NCI-H345 treated with DMSO at 0.1 percent for 48 hours (cell line): ENCODE results near the gene SCAMP2.
"Not testable (repeated sequence)": the region's sequence is repeated elsewhere in the genome, so short reads cannot be mapped to it uniquely, and the experiment has no call there.

Experiments
- DNase-seq: peaks from one replicate; lab custom pipeline; 2025; ENCODE audit not compliant: unreplicated experiment; lab: John Stamatoyannopoulos, UW

SCAMP2 gene

DNA sequence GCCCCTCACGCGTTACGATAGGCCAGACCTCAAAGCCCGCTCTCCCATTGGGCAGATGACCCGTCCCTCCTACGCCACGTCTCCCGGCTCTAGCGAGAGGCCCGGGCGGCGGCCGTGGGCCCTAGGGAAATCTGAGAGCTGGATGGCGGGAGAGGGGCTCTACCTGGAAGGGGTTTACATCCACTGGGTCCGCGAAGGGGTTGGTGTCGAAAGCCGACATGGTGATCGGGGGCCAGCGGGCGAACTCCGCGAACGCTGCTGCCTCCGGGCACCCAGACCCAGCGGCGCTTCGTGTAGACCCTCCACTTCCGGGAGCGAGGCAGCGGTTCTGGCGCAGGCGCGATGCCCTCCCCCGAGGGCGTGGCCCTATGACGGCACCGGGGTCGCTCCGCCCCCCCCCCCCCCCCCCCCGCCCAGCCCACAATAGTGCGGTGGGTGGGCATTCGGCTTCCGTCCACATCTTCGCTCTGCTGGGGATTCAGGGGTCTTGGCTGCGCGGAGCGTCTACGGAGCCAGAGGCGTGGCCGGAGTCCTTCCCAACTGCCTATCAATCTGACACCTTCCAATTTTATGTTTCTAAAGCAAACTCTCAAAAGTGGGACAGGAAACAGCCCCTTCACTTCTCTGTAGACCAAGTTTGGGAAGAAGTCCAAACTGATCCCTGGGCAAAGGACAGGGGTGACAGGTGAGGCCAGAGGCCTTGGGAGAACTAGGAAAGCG lies at the start of gene SCAMP2:
Gene SCAMP2, minus strand, starts transcription at position 330 of the 720 bp plus-strand sequence. Its CDS starts 110 bp downstream, at position 220.
- peak; percentile 78 for DNase-seq

GRCh38 chr15:74920456-74920855 lies 47.3 kb upstream of the SCAMP2 start:
- DNase-seq = no peak

DNA sequence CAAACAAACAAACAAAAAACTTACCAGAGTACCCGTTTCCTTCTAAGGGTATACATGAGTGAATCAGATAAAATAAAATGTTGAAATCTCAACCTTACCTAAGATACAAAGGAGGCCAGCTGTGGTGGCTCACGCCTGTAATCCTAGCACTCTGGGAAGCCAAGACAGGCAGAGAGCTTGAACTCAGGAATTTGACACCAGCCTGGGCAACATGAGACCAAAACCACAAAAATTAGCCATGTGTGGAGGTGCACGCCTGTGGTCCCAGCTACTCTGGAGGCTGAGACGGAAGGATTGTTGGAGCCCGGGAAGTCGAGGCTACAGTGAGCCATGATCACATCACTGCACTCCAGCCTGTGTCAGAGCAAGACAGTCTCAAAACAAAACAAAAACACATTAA lies 44.5 kb upstream of the SCAMP2 start:
- DNase-seq = no peak

- DNase-seq = not testable (repeated sequence)
These were observed 40.6 kb upstream of the SCAMP2 start for GRCh38 chr15:74913799-74914198.

GRCh38 chr15:74913041-74913440 lies 39.9 kb upstream of the SCAMP2 start:
- DNase-seq = no peak

DNA sequence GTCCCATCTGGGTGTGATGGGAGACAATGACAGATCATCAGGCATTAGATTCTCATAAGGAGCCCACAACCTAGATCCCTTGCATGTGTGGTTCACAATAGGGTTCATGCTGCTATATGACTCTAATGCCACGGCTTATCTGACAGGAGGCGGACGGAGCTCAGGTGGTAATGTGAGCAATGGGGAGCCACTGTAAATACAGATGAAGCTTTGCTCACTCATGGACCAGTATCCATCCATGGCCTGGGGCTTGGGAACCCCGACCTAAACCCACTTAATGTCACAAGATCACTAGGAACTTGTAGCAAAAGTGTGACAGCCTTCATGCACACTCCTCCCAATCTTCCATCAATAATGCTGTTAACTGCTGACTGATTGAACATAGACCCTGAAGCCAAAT lies 35.5 kb upstream of the SCAMP2 start:
- DNase-seq = no peak

DNA sequence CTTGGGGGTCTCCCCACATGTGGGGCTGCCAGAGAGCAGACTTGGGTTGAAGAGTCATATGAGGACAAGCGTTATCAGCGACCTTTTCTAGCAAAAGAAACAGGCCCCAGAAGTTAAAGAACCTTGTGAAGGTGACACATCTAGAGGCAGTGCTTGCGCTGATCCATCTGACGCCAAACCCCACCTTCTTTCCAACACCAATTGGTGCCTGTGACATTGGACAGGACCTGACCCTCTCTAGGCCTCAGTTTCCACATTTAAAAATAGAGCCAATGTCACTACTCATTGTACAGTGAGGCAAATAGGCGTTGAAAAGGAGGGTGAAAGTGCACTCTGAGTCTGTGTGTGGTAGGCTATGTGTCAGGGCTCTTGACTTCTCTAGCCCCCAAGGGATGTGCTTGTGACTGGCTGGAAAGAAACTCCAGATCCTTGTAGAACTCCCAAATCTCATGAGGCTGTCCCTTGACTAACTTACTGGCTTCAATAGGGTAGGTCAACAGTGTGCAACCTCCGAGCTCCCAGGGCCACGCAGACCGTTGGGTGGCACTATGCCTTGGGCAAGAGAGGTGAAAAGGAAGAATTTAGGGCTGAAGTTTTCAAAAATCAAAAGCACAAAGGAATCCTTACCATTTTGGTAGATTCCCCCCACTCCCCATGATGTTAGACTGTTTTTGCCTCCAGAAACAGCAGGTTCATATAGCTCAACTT lies 34.2 kb upstream of the SCAMP2 start:
- DNase-seq = no peak

DNA sequence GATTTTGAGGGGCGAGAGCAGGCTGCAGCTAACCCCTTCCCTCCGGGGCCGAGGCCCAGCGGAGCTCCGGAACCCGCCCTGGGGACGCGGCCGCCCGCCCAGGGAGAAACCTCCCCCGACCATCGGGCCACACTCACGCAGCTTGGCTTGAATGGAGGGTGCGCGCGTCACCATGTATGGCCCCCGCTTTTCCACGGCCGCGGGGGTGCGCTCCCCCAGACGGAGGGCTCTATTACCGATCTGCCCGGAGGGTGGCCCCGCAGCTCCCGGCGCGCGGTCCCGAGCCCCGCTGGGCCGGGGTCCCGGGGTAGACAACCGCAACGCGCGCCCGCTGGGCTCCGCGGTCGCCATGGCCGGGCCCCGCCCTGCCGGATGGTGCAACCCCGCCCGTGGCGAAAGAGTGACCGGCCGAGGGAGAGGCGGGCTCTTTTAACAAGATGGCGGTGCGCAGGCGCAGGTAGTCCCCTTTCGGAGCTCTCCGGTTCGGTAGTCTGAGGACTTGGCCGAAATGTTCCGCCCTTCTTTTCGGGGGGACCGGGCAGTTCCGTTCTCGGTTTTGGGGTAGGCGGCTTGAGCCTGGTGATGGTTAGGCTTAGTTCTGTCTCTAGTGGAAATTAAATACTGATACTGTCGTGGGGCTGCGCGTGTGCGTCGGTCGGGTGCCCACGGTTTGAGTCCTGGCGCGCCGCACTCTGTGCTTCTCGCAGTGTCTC lies 33.4 kb upstream of the SCAMP2 start, which contains the start of gene FAM219B:
Gene FAM219B, minus strand, starts transcription at position 402 of the 713 bp plus-strand sequence. Its CDS starts 51 bp downstream, at position 351.
- peak; percentile 57 for DNase-seq

DNA sequence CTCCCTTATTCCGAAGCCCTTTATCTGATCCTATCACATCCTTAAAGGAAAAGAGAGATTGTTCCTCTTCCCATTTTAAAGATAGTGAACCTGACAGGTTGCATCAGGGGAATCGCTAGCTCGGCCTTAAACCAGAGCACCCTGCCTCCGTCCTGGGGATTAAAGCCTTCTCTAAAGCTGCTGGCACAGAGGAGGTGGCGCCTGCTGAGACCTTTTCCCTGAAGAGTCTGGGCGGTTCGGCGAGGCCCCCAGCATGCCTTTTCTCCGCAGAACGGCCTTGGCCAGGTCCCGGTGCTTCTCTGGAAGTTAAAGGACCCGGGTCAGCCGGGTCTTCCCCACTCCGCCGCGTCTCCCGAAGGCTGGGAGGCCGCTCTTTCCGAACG lies 32.9 kb upstream of the SCAMP2 start:
- DNase-seq = no peak

GRCh38 chr15:74904190-74904805 lies 31.1 kb upstream of the SCAMP2 start:
- DNase-seq = no peak

- no peak for DNase-seq
These were observed 30.5 kb upstream of the SCAMP2 start for GRCh38 chr15:74903676-74904075.

DNA sequence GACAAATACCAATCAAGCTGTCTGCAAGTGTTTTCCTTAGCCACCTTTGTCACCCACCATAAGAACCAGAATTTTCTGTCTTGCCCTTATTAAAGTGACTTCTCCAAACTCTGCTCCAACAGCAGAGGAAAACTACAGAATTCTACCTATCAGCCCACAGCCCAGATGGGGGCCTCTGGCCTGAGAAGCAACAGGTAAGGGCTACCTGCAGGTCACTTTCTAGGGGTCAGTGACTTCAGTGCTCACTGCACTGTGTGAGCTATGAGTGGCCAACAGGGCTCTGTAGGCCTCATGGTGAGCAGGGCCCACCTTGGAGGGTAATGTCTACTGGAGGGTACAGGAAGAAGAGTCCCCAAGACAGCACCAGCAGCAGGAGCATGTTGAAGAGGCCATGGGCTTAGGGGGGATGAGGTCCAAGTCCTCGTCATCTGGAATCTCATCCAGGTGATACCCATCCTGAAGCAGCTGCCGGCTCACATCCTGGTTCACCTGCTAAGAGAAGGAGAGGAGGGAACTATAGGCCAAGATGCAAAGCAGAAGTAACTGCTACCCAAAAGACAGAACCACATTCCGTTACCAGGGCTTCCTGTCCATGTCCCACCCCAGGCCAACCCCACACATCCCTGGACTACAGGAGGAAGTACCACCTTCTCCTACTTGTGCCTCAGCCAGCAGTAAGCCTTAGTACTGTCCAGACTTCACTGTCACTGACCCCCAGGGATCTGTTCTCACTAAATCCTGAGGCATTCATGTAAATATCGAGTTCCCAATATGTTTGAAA lies 29.3 kb upstream of the SCAMP2 start:
- DNase-seq = no peak

GRCh38 chr15:74901612-74902063 lies 28.5 kb upstream of the SCAMP2 start:
- DNase-seq = peak; percentile 9

- DNase-seq = no peak
These were observed 24.1 kb upstream of the SCAMP2 start for GRCh38 chr15:74897300-74897701.

DNA sequence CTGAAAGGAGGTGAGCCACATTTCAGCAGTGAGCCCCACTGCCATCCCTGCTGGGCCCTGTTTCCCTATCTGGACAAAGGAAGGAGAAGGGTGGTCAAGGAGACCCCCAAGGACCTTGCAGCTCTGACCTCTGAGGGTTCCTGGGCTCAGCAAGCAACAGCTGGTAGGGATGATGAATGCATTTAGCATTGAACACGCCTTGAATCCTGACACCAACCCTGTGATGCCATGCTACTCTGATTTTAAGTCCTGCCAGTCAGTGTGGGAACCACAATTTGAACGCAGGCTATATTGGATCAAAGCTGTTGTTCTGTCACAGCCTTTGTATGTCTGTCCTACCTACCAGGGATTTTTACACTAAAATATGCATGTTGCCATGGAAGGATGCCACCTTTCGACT lies 23.2 kb upstream of the SCAMP2 start:
- DNase-seq = no peak

DNA sequence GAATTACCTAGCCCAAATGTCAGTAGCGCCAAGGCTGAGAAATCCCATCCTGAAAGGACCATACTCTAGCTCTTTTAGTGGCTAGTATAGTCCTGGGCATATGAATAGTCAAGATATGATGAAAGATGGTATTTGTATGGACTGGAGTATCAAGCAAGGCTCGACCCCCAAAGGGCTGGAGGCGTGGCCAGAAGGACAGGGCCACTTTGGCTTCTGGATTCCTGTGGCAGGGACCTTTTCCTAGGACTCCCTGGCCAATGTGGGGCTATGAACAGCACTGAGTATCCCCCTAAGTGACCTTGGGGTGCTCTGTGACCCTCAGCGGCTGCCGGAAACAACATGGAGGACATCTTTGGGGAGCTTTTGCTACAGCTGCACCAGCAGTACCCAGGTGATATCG lies 22.7 kb upstream of the SCAMP2 start:
- no peak for DNase-seq

DNA sequence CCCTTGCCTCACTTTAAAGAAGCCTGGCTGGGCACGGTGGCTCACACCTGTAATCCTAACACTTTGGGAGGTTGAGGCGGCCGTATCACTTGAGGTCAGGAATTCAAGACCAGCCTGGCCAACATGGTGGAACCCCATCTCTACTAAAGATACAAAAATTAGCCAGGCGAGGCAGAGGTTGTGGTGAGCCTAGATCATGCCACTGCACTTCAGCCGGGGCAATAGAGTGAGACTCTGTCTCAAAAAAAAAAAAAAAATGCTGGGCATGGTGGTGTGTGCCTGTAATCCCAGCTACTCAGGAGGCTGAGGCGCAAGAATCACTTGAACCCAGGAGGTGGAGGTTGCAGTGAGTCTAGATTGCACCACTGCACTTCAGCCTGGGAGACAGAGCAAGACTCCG lies 21.2 kb upstream of the SCAMP2 start:
- not testable (repeated sequence) for DNase-seq

DNA sequence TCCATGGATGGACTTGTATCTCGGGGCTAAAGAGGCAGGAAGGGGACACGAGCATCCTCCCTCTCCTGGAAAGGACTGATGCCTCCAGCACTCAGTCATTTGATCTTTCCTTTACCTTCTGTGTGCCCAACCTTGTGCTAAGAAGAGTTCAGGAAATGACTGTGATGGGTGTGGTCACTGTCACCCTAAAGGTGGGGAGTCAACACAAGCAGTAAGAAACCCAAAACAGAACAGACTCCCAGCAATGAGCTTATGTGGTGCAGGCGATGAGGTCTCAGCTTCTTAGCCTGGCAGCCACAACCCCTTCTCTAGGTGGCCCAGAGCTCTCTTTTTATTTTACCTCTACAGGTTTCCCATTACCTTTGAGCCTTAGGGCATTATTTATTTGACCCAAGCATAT lies 20.5 kb upstream of the SCAMP2 start:
- DNase-seq = no peak

- no peak for DNase-seq
These were observed 19.8 kb upstream of the SCAMP2 start for GRCh38 chr15:74892931-74893330.

DNA sequence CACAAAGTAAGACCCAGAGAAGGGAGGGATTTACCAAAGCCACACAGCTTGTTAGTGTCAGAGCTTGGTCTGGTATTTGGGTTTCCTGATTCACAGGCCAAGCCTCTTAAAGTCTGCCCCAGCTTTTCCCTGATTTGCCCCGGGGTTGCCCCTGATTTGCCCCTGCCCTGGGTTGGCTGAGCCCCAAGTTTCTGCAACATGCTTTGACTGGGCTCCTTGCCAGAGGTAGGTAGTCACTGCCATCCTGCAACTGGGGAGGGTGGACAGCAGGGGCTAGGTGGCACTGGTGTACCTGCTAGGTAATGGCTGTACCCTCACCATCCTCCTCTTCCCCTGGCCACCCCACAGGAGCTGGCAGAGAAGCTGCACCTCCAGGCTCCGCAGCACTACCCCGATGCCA lies 19.1 kb upstream of the SCAMP2 start:
- no peak for DNase-seq

DNA sequence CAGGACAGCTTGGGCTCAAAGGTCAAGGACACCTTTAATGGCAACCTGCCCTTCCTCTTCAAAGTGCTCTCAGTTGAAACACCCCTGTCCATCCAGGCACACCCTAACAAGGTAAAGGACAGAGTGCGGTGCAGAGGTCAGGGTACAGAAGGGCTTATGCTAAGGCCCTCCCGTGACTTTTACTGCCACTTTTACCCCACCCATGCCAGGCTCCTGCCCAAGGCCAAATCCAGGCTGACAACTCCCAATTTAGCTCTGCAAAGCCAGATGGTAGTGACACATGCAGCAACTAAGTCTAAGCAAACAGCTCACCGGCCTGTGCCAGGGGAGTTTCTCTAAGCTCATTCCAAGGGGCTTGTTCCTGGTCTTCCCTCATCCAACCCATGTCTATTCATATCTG lies 18.3 kb upstream of the SCAMP2 start:
- no peak for DNase-seq
